GM19023 (cell line): ENCODE measurements around the gene FOXO4.
"Not testable (repeated sequence)": the region's sequence is repeated elsewhere in the genome, so short reads cannot be mapped to it uniquely, and the experiment has no call there.

Experiments used
- ATAC-seq: cut with Tn5 transposase; IDR thresholded peaks from one replicate; pipeline ENCODE4 v1.9.1; 2021; ENCODE audit warnings: mild to moderate bottlenecking, moderate library complexity; ENCODE audit not compliant: unreplicated experiment

FOXO4 gene

DNA sequence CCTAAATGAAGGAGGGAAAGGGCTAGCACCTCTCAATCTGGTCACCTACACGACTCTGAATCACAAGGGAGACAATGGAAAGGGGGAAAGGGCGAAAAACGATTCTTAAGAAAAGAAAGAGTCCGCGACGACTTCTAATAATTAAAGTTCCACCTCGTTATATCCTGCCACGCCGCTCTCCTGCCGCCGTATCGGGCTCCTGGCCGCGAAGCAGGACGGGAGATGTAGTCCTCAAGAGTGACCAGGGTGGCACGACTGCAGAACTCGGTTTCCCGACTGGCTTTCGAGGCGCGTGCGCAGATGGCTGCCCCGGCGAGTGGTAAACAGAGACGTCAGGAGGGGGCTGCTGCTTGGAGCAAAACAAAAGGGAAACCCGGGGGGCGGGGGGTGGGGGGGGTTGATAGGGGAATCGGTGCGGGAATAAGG lies at the start of gene FOXO4:
FOXO4 (plus strand) TSS at position 297 of the 426 bp plus-strand sequence. CDS start 678 bp downstream, outside the sequence.
- ATAC-seq = peak; percentile 87

- not testable (repeated sequence) for ATAC-seq
Measured at GRCh38 chrX:71047891-71048290, 47.8 kb upstream of the FOXO4 start.

DNA sequence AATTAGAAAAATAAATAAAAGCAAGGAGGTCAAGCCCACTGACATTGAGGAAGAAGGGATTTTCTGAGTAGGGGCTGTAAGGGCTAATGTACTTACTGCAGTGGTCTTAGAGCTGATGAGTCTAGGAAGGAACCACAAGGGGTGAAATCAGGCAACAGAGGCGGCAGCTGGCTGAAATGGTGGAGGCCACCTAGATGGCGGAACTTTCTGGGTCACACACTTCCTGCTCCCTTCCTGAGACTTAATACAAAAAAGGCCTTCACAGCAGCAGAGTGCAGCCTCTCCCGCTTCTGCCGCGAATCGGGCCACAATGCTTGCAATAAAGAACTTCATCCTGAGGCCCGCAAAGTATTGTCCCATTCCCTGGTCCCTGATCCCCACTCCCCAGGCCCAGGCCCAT lies 42.9 kb upstream of the FOXO4 start:
- peak; percentile 18 for ATAC-seq

GRCh38 chrX:71053217-71053621 lies 42.4 kb upstream of the FOXO4 start:
- ATAC-seq = peak; percentile 92

- no peak for ATAC-seq
Measured at GRCh38 chrX:71056867-71057266, 38.8 kb upstream of the FOXO4 start.

DNA sequence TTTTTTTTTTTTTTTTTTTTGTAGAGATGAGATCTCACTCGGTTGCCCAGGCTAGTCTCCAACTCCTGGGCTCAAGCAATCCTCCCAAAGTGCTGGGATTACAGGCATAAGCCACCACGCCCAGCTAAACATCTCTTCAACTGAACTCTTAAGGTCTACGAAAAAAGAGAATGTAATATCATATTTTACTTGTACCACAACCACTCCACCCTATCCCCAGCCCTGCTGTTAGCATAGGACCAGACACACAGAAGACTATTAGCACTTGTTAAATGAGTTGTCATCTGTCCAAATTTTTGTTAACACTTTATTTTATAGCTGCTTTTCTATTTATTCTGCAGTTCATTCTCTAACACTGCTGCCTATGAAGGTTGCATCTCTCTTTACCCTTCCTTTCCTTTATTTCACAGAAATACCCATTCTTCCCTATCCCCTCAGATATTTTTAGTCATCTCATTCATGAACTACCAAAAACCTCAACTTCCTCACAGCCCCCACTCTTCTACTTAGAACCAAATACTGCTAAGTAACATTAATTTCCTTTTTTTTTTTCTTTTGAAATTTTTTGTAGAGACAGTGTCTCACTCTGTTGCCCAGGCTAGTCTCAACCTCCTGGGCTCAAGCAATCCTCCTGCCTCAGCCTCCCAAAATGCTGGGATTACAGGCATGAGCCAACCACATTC lies 37.7 kb upstream of the FOXO4 start:
- ATAC-seq = no peak

DNA sequence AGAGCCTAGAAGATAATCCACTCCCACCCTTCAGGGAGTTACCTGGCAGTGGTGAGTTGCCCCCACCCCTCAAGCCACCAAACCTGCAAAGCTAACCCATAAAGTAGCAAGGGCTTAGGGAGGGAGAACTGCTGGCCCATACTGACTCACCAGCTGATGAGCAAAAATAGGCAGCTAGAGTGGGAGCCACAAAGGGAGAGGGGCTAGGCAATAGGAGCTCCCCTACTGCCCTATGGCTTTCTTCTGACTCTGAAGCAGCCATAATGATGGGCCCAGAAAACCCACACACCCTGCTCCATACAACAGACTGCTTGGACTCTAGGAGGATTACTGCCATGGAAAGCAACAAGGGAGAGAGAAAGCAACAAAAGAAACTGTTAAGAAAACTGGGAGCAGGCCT lies 35.5 kb upstream of the FOXO4 start:
- ATAC-seq = no peak

DNA sequence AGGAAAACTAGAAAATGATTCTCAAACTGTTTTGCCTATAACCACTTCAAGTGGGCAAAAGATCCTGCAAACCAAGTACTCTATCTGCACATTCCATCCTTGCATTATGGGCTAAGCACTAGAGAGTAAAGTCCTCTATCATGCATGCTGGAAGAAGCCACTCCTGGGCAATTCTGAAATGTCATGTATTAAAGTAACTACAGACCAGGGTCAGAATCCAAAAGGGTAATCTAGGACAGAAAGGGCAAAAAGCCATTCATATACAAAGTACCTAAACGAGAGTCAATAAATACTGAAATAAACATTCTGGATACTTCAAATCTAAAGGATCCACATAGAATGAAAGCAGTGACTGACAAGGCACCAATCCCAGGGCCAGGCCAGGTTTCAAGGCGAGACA lies 28.6 kb upstream of the FOXO4 start:
- ATAC-seq = no peak

DNA sequence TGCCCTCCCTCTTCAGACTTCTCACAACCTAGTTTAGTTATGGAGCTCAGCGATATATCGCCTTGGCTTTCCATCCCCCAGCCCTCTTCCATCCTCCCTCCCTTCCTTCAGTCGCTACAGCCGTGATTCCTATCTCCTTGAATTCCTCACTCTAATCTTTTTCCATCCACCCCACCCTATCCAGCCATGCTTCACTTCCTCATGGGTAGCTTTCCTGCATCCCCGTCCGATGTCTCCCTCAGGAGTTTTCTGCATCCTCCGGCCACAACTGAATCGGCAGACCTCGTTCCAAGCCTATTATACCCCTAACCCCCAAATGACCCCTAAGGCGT lies 28.0 kb upstream of the FOXO4 start:
- no peak for ATAC-seq

DNA sequence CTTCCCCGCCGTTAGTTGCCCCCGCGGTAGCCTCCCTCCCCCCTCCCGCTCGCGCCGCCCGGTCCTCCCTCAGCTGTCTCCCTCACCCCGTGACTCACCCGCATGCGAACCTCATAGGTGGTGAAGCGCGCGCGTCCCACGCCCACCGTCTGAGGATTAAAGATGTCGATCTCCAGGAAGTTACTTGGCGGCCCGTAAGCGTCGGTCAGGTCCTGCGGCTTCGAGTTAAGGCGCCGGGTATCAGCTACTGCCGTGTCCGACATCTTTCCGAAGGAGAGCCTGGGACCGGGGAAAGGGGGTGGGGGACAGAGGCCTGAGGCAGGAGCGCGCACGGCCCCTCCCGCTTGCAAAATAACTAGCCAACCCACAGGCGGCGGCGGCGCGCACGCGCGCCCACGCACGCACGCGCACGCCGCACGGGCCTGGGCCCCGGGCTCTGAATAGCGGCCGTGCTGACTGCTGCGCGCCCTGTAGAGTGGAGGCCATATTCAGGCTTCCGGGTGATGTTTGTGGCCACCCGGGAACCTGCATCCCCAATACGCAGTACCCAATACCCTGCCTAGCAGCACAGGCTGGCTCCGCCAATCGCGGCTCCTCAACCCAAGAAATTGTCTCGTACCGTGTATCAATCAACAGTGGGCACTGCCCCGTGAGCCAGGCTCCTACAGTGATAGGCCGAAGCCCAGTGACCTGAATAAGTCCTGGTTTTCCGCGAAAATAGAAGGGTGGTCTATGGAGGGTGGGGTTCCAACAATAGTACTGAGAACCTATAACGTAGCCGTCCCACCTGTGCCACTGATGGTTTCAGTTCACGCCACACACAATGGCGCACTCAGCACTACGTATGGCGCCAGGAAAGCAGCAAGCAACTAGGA lies 27.4 kb upstream of the FOXO4 start, which contains the start of gene SNX12:
SNX12 (minus strand) TSS at position 291 of the 875 bp plus-strand sequence; CDS start at position 263, 28 bp downstream.
- ATAC-seq = peak; percentile 94

DNA sequence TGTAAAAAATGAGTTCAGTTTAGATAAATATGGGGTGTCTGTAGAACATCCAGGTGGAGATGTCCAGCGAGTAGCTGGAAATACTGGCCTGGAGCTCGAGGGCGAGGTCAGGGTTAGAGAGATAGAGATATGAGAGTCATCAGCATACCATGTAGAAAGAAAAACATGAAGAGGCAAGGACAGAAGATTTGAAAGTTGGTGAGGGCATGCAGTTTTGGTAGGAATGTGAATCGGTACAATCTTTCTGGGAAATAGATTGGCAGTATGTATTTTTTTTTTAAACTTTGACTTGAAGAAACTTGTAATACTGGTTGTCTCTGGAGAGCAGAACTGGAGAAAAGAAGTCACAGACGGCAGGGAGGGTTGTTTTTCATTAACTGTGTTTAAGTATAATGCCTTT lies 25.1 kb upstream of the FOXO4 start:
- ATAC-seq = no peak

- no peak for ATAC-seq
Measured at GRCh38 chrX:71081330-71082123, 14.1 kb upstream of the FOXO4 start.

- no peak for ATAC-seq
Measured at GRCh38 chrX:71082124-71082647, 13.5 kb upstream of the FOXO4 start.

DNA sequence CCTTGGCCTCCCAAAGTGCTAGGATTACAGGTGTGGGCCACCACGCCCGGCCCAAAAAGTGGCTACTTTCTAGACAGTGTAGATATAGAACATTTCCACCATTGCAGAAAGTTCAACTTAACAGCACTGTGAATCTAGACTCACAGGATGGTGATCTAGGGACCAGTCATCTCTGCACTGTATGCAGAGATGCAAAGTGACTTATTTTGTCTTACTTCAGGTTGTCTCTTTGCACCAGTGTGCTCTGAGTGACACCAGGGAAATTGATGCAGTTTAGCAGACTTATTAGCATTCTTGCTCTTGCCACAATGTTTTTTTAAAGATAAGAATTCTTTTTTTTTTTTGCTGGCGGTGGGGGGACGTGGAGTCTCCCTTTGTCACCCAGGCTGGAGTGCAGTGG lies 12.8 kb upstream of the FOXO4 start:
- no peak for ATAC-seq

GRCh38 chrX:71085900-71086299 lies 9.8 kb upstream of the FOXO4 start:
- ATAC-seq = no peak

GRCh38 chrX:71091263-71091662 lies 4.4 kb upstream of the FOXO4 start:
- ATAC-seq = no peak

- no peak for ATAC-seq
Measured at GRCh38 chrX:71095033-71095432, 618 bp upstream of the FOXO4 start.

DNA sequence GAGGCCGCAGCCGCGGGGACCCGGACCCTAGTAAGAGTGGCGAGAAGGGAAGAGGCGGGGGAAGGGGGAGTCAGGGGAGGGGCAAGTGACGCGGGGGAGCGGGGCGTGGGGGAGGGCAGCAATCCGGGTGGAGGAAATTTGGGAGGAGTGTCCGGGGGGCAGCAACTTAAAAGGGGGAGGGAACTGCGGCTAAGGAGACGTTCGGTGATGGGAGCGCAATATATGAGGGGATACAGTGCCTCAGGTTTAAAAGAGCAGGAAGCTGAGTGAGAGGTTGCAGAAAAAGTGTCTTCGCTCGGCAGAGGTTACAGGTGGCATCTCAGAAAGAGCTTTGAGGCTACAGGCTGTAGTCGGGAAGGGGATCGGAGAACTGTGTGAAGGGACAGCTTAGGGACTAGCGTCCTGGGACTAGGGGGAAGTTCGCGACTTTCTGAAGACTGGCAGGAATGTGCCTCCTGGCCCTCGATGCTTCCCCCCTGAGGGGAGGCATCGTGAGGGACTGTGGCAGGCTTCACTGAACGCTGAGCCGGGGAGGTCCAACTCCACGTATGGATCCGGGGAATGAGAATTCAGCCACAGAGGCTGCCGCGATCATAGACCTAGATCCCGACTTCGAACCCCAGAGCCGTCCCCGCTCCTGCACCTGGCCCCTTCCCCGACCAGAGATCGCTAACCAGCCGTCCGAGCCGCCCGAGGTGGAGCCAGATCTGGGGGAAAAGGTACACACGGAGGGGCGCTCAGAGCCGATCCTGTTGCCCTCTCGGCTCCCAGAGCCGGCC lies 519 bp downstream of the FOXO4 start:
- peak; percentile 30 for ATAC-seq

DNA sequence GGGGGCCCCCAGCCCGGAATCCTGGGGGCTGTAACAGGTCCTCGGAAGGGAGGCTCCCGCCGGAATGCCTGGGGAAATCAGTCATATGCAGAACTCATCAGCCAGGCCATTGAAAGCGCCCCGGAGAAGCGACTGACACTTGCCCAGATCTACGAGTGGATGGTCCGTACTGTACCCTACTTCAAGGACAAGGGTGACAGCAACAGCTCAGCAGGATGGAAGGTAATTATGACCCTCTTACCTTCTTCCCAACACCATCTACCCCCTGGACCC lies 1.0 kb downstream of the FOXO4 start:
- no peak for ATAC-seq

- ATAC-seq = no peak
Measured at GRCh38 chrX:71098302-71098701, 2.7 kb downstream of the FOXO4 start.
